Body of pancreas (tissue), 4 donors: ENCODE measurements around the gene TMEM132C. TPM values are rescaled to one million over a fixed set of nuclear protein-coding genes. Genes with fewer than 3 reads are reported as not detected.

Experiments
- ATAC-seq: fragments of 150-250 bp; one replicate; pipeline ENCODE4 v1.9.1; 2016
- DNase-seq, 4 donors: peaks; one replicate each; pipeline ENCODE4 v3.0.0-alpha.2; 2019
- H3K27ac ChIP-seq, 4 donors: fragments of 200-600 bp; sonication (generic); 1 replicate in 3 of 4; 2 replicates in 1 of 4; pipeline versions ENCODE4 v1.5.1 to v1.6.1; 2016 to 2019; ENCODE audit warnings: mild to moderate bottlenecking in 1 of 4, mixed read lengths in 1 of 4, moderate library complexity in 1 of 4
- H3K27me3 ChIP-seq, 2 donors: fragments of 200-600 bp; sonication (generic); one replicate each; pipeline ENCODE4 v1.6.0; 2016; ENCODE audit warnings: mild to moderate bottlenecking in 1 of 2
- H3K36me3 ChIP-seq, 2 donors: fragments of 200-600 bp; sonication (generic); replicated peaks in 1 of 2; 2 replicates each; pipeline ENCODE4 v1.5.1; 2016; ENCODE audit warnings: low read depth in 2 of 2; ENCODE audit not compliant: insufficient read depth in 1 of 2
- H3K4me1 ChIP-seq: fragments of 200-600 bp; sonication (generic); one replicate; pipeline ENCODE4 v1.6.0; 2016
- H3K4me3 ChIP-seq, 2 donors: fragments of 200-600 bp; sonication (generic); 1 replicate in 1 of 2; 2 replicates in 1 of 2; pipeline ENCODE4 v1.5.1; 2016 to 2019
- H3K9me3 ChIP-seq, 3 donors: fragments of 200-600 bp; sonication (generic); 1 replicate in 2 of 3; 2 replicates in 1 of 3; pipeline ENCODE4 v1.5.1; 2016
- POLR2A ChIP-seq, 3 donors: fragments of 450-650 bp; IDR thresholded peaks; one replicate each; pipeline ENCODE4 v1.6.1; 2016; ENCODE audit warnings: antibody characterized with exemption in 3 of 3, mild to moderate bottlenecking in 2 of 3
- WGBS, 2 donors: methylation state at CpG; one replicate each; pipeline ENCODE4 v1.1.5; 2017; 5-methylcytosine and 5-hydroxymethylcytosine counted together
- intact Hi-C: fragments of 100-400 bp; cut with DNase I; formaldehyde crosslinking; loops from one replicate; pipeline ENCODE4 v1.15.1; 2023
- total RNA-seq, 2 donors: library from RNA; depleted of rRNA; stranded (reverse); fragments of >200 nt; gene quantifications; one replicate each; pipeline ENCODE4 v1.1.0, GENCODE V29; 2016
- TF ChIP-seq, protein P1 (sequence below), 7 experiments: fragments of 450-650 bp in 4 of 7; fragments of 200-600 bp in 3 of 7; sonication (generic) in 3 of 7; IDR thresholded peaks; one replicate each; pipeline ENCODE4 v1.5.1; 2016 to 2019; ENCODE audit warnings: antibody characterized with exemption in 7 of 7

TMEM132C gene
- total RNA-seq, 2 donors from 2014 or later: 4.4 to 8.2 TPM

DNA sequence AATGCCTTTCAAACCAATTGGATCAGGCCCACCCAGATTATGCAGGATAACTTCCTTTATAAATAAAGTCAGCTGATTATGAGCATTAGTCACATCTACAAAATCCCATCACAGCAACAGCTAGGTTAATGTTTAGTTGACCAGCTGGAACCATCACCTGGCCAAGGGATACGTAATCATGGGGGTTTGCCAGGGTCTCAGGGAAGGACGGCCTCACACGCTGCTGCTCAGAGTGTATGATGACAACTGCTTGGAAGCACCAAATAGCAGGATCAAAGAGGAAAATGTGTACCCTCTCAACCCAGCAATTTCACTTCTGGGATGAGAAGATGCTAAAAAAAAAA, 394.2 kb downstream of the TMEM132C start:
- DNase-seq: peak; percentile 13 to 28 (median 18)
- no peaks in the 10 kb centered on the region for H3K36me3 ChIP-seq
- intact Hi-C loops: no loop called here
- H3K27me3 ChIP-seq: no peaks in the 10 kb centered on the region
- WGBS, 2 donors: 15 to 19% methylated on average over 3 of the region's 3 CpGs
- no peak overlapping the region for H3K4me3 ChIP-seq
- no peak overlapping the region for H3K27ac ChIP-seq
- no peak for TF ChIP-seq POLR2A (IDR thresholded peaks at IDR 0.05)
- TF ChIP-seq, protein P1, sequence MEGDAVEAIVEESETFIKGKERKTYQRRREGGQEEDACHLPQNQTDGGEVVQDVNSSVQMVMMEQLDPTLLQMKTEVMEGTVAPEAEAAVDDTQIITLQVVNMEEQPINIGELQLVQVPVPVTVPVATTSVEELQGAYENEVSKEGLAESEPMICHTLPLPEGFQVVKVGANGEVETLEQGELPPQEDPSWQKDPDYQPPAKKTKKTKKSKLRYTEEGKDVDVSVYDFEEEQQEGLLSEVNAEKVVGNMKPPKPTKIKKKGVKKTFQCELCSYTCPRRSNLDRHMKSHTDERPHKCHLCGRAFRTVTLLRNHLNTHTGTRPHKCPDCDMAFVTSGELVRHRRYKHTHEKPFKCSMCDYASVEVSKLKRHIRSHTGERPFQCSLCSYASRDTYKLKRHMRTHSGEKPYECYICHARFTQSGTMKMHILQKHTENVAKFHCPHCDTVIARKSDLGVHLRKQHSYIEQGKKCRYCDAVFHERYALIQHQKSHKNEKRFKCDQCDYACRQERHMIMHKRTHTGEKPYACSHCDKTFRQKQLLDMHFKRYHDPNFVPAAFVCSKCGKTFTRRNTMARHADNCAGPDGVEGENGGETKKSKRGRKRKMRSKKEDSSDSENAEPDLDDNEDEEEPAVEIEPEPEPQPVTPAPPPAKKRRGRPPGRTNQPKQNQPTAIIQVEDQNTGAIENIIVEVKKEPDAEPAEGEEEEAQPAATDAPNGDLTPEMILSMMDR (IDR thresholded peaks at IDR 0.05): no peak
- H3K9me3 ChIP-seq: no peaks in the 10 kb centered on the region
- ATAC-seq: peak; percentile 53
- no peaks in the 10 kb centered on the region for H3K4me1 ChIP-seq

DNA sequence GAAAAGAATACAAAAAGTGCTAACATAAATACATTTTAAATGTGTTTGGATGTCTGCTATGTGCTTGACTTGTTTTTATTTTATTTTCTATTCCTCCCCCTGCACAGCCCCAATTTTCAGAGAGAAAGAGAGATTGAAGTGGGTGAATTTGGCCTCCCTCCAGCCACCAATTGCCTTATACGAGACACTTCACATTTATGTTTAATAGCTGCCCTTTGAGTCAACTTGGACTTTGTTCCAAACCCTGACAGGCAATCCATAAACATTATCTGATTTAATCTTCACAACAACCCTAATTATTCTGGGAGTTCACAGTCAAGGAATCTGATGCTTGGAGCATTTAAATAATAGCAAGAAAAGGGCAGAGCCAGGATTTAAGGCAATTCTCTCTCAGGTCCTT, 395.1 kb downstream of the TMEM132C start:
- Histone ChIP-seq H3K27me3 (no peaks in the 10 kb centered on the region), H3K36me3 (no peaks in the 10 kb centered on the region), H3K27ac (no peak overlapping the region), H3K4me3 (no peak overlapping the region), H3K9me3 (no peaks in the 10 kb centered on the region), H3K4me1 (no peaks in the 10 kb centered on the region)
- intact Hi-C loops: no loop called here
- TF ChIP-seq POLR2A (IDR thresholded peaks at IDR 0.05): no peak
- TF ChIP-seq, protein P1 (IDR thresholded peaks at IDR 0.05): no peak
- ATAC-seq (no peak), DNase-seq (no peak)
- WGBS, 2 donors: 4 to 17% methylated on average over 1 of the region's 1 CpG

DNA sequence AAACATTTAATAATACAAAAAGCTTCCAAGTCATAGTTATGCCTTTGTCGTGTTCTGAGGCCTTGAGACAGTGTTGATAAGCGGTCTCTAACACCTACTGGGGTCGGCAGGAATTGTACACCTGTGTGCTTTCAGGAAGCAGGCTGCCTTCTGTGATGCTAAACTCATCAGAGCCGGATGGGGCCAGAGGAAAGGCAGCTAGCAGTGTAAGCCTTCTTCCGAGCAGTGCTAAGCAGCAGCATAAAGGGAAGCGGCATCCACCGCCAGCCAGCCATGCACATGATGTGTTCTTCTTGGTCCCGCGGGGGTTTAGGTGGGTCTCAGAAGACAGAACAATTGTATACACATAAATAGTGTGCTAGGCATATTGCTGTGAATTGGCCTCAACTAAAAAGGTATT, 397.5 kb downstream of the TMEM132C start:
- intact Hi-C loops: no loop called here
- no peak for TF ChIP-seq POLR2A (IDR thresholded peaks at IDR 0.05)
- TF ChIP-seq, protein P1 (IDR thresholded peaks at IDR 0.05): no peak
- Histone ChIP-seq H3K4me1 (no peaks in the 10 kb centered on the region), H3K36me3 (no peaks in the 10 kb centered on the region), H3K9me3 (no peaks in the 10 kb centered on the region), H3K4me3 (no peak overlapping the region), H3K27ac (no peak overlapping the region), H3K27me3 (no peaks in the 10 kb centered on the region)
- no peak for DNase-seq
- 44 to 45% methylated on average over 9 of the region's 9 CpGs for WGBS, 2 donors
- no peak for ATAC-seq

DNA sequence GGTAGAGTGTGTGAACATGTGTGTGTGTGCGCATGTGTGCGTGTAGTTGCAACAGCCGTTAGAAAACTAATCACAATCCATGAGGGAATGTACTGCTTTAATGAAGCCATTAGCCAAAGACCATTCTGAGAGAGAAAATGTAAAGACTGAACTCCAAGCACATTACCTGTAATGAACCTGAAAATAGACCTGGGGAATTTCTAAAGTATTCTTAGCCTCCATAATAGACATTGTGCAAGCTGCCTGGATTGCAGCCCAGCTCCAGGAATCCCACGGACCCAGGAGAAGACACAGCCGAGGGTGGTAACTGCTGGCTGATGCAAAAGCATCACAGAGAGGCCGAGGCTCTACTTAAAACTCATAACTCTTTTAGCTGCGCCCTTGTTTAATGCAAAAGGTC, 400.2 kb downstream of the TMEM132C start:
- intact Hi-C loops: no loop called here
- Histone ChIP-seq H3K4me3 (no peak overlapping the region), H3K4me1 (no peaks in the 10 kb centered on the region), H3K27ac (no peak overlapping the region), H3K27me3 (no peaks in the 10 kb centered on the region), H3K36me3 (no peaks in the 10 kb centered on the region), H3K9me3 (no peaks in the 10 kb centered on the region)
- DNase-seq: no peak
- TF ChIP-seq POLR2A (IDR thresholded peaks at IDR 0.05): no peak
- TF ChIP-seq, protein P1 (IDR thresholded peaks at IDR 0.05): no peak
- ATAC-seq: no peak
- 69 to 81% methylated on average over 7 of the region's 7 CpGs for WGBS, 2 donors

DNA sequence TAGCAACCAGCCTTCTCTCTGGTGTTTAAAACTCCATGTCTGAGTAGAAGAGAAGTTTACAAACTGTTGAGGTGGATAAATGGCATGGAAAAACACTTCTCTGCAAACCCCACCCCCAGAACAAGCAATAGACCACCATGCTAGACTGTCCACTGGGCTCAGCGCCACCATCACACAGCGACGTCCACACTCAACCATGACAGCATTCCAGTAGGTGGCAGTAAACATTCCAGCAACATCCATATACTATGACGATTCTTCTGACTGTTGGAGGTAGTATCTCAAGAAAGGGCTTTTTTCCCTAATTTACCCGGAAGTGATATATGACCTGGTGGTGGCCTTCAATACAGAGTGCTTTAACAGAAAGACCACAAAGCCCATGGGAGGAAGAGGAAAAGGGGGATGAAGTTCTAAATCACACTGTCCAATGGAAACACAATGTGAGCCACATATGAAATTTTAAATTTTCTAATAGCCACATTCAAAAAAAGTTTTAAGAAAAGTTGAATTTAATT, 404.6 kb downstream of the TMEM132C start:
- no peak for TF ChIP-seq POLR2A (IDR thresholded peaks at IDR 0.05)
- TF ChIP-seq, protein P1 (IDR thresholded peaks at IDR 0.05): no peak
- Histone ChIP-seq H3K36me3 (no peaks in the 10 kb centered on the region), H3K27ac (no peak overlapping the region), H3K9me3 (no peaks in the 10 kb centered on the region), H3K4me3 (no peak overlapping the region), H3K4me1 (no peaks in the 10 kb centered on the region), H3K27me3 (no peaks in the 10 kb centered on the region)
- intact Hi-C loops: no loop called here
- no peak for DNase-seq
- ATAC-seq: no peak
- WGBS, 2 donors: 71 to 76% methylated on average over 5 of the region's 5 CpGs
